OCI-LY7 (cell line): Measurements from ENCODE around the gene RXRB.

Source experiments
- CTCF ChIP-seq: fragments of 200-600 bp; sonication (generic); conservative IDR thresholded peaks from 2 replicates; pipeline ENCODE4 v1.5.1; 2014; ENCODE audit warnings: mild to moderate bottlenecking, antibody characterized with exemption, low read length, moderate library complexity, mixed read lengths
- EZH2phosphoT487 ChIP-seq: fragments of 200-600 bp; sonication (generic); IDR thresholded peaks from 2 replicates; pipeline ENCODE4 v1.6.1; 2018; ENCODE audit warnings: low read depth, borderline replicate concordance, mild to moderate bottlenecking, mixed run types, antibody characterized with exemption, low read length, moderate library complexity, mixed read lengths

GRCh38 chr6:33213989-33214335, 13.5 kb upstream of the RXRB start:
- no peak for TF ChIP-seq EZH2phosphoT487
- no peak for TF ChIP-seq CTCF
